Neuronal stem cell (in vitro differentiated cells): ENCODE data around the gene MYL3.

Experiments used
- DNase-seq: peaks from one replicate; pipeline ENCODE4 v3.0.0-alpha.2; 2013; ENCODE audit warnings: low spot score
- H2AFZ ChIP-seq: one replicate; pipeline ENCODE4 v1.6.1; 2013; ENCODE audit warnings: mild to moderate bottlenecking, low read length, inconsistent platforms
- H2AK5ac ChIP-seq: 2 replicates; pipeline ENCODE4 v1.6.1; 2013; ENCODE audit warnings: low read depth, mild to moderate bottlenecking, inconsistent platforms, low read length, moderate library complexity, mixed read lengths
- H2BK120ac ChIP-seq: 2 replicates; pipeline ENCODE4 v1.6.1; 2013; ENCODE audit warnings: low read depth, mild to moderate bottlenecking, inconsistent platforms, low read length, moderate library complexity, mixed read lengths
- H2BK12ac ChIP-seq: one replicate; pipeline ENCODE4 v1.6.1; 2013; ENCODE audit warnings: low read length, inconsistent platforms
- H2BK15ac ChIP-seq: 2 replicates; pipeline ENCODE4 v1.6.1; 2013; ENCODE audit warnings: mild to moderate bottlenecking, low read length, inconsistent platforms, mixed read lengths
- H2BK5ac ChIP-seq: one replicate; pipeline ENCODE4 v1.6.1; 2013; ENCODE audit warnings: inconsistent platforms, mild to moderate bottlenecking, low read length, moderate library complexity
- H3K14ac ChIP-seq: one replicate; pipeline ENCODE4 v1.6.1; 2013; ENCODE audit warnings: low read length, inconsistent platforms
- H3K18ac ChIP-seq: 2 replicates; pipeline ENCODE4 v1.6.1; 2013; ENCODE audit warnings: low read length, inconsistent platforms
- H3K23ac ChIP-seq: 2 replicates; pipeline ENCODE4 v1.6.1; 2013; ENCODE audit warnings: low read depth, mild to moderate bottlenecking, mixed read lengths, low read length, inconsistent platforms; ENCODE audit not compliant: poor library complexity
- H3K27ac ChIP-seq: replicated peaks from 3 replicates; pipeline ENCODE4 v1.5.1; 2013; ENCODE audit warnings: low read length, inconsistent platforms
- H3K27me3 ChIP-seq, 3 experiments: 2 replicates each; pipeline ENCODE4 v1.6.1; 2013; ENCODE audit warnings: low read length in 3 of 3, mild to moderate bottlenecking in 2 of 3, inconsistent platforms in 1 of 3, low read depth in 1 of 3, mixed read lengths in 1 of 3, moderate library complexity in 1 of 3; ENCODE audit not compliant: control insufficient read depth in 3 of 3, insufficient read depth in 3 of 3
- H3K36me3 ChIP-seq, 2 donors: replicated peaks in 1 of 2; 2 replicates each; pipeline ENCODE4 v1.6.1; 2013; ENCODE audit warnings: low read length in 2 of 2; ENCODE audit not compliant: control insufficient read depth in 2 of 2, insufficient read depth in 2 of 2
- H3K4ac ChIP-seq: 2 replicates; pipeline ENCODE4 v1.6.1; 2013; ENCODE audit warnings: inconsistent platforms, mild to moderate bottlenecking, low read length, moderate library complexity
- H3K4me1 ChIP-seq, 2 donors: 1 replicate in 1 of 2; 2 replicates in 1 of 2; pipeline ENCODE4 v1.6.1; 2013; ENCODE audit warnings: low read length in 2 of 2, low read depth in 1 of 2; ENCODE audit not compliant: control insufficient read depth in 2 of 2, insufficient read depth in 1 of 2
- H3K4me2 ChIP-seq: one replicate; pipeline ENCODE4 v1.6.1; 2013; ENCODE audit warnings: mild to moderate bottlenecking, low read length, inconsistent platforms; ENCODE audit not compliant: insufficient read depth, poor library complexity, severe bottlenecking
- H3K4me3 ChIP-seq, 2 donors: 2 replicates each; pipeline ENCODE4 v1.5.1; 2013; ENCODE audit warnings: low read length in 2 of 2, mild to moderate bottlenecking in 2 of 2, inconsistent platforms in 1 of 2, moderate library complexity in 1 of 2
- H3K79me1 ChIP-seq: one replicate; pipeline ENCODE4 v1.6.1; 2013; ENCODE audit warnings: low read depth, mild to moderate bottlenecking, inconsistent platforms, low read length, moderate library complexity
- H3K9ac ChIP-seq: one replicate; pipeline ENCODE4 v1.6.1; 2013; ENCODE audit warnings: mild to moderate bottlenecking, low read depth, low read length, inconsistent platforms; ENCODE audit not compliant: poor library complexity
- H3K9me3 ChIP-seq, 2 donors: replicated peaks in 1 of 2; 2 replicates each; pipeline versions ENCODE3 to v1.6.1; 2013; ENCODE audit warnings: low read length in 2 of 2, mild to moderate bottlenecking in 2 of 2, inconsistent platforms in 1 of 2, low read depth in 1 of 2, mixed read lengths in 1 of 2, moderate library complexity in 1 of 2; ENCODE audit not compliant: control insufficient read depth in 2 of 2, insufficient read depth in 1 of 2
- H4K8ac ChIP-seq: one replicate; pipeline ENCODE4 v1.6.1; 2013; ENCODE audit warnings: low read depth, mild to moderate bottlenecking, inconsistent platforms, low read length, moderate library complexity
- H4K91ac ChIP-seq: one replicate; pipeline ENCODE4 v1.6.1; 2013; ENCODE audit warnings: low read length, low read depth, mild to moderate bottlenecking, inconsistent platforms; ENCODE audit not compliant: poor library complexity
- WGBS, 2 donors: extraction: QIAGEN DNeasy Blood & Tissue Kit; methylation state at CpG; one replicate each; pipeline ENCODE4 v1.1.7; 2013; ENCODE audit warnings: missing lambda C conversion rate in 2 of 2, mixed read lengths in 1 of 2; ENCODE audit not compliant: insufficient read length in 2 of 2, insufficient replicate concordance in 1 of 2; ENCODE audit errors: extremely low coverage in 2 of 2; 5-methylcytosine and 5-hydroxymethylcytosine counted together

The MYL3 gene

GRCh38 chr3:46869440-46869839 lies 6.2 kb upstream of the MYL3 start:
- Histone ChIP-seq H3K4me1 (peaks cover 1 to 4% of the 10 kb centered on the region in 2 donors), H3K4me3 (peak overlapping the region in 1 of 2 donors; percentile 65), H2BK120ac (no peak overlapping the region), H4K8ac (no peak overlapping the region), H4K91ac (no peak overlapping the region), H3K4ac (no peak overlapping the region), H3K9me3 (no peaks in the 10 kb centered on the region), H3K9ac (peak overlapping the region; percentile 32), H3K36me3 (no peaks in the 10 kb centered on the region), H3K79me1 (no peaks in the 10 kb centered on the region), H3K14ac (no peak overlapping the region), H3K27ac (no peak overlapping the region), H3K23ac (no peak overlapping the region), H2BK15ac (no peak overlapping the region), H2BK5ac (no peak overlapping the region), H3K27me3 (peaks cover 0 to 51% (median 2%) of the 10 kb centered on the region in 3 experiments), H2AFZ (no peak overlapping the region), H2BK12ac (peak overlapping the region; percentile 82), H3K18ac (peak overlapping the region; percentile 6), H3K4me2 (no peak overlapping the region), H2AK5ac (peak overlapping the region; percentile 12)
- DNase-seq = no peak
- WGBS, 2 donors = no CpG with 5 or more reads among the region's 10 CpGs

GRCh38 chr3:46868948-46869347 lies 5.7 kb upstream of the MYL3 start:
- WGBS, 2 donors = no CpG with 5 or more reads among the region's 7 CpGs
- no peak for DNase-seq
- H3K23ac ChIP-seq = no peak overlapping the region

GRCh38 chr3:46868287-46868686 lies 5.0 kb upstream of the MYL3 start:
- no peak overlapping the region for H3K14ac ChIP-seq
- no peak overlapping the region for H3K23ac ChIP-seq
- H3K4me3 ChIP-seq = peak overlapping the region in 1 of 2 donors; percentile 21
- peak overlapping the region; percentile 14 for H2BK15ac ChIP-seq
- no peak overlapping the region for H3K27ac ChIP-seq
- H2BK120ac ChIP-seq = no peak overlapping the region
- peak overlapping the region; percentile 16 for H3K18ac ChIP-seq
- H3K79me1 ChIP-seq = no peaks in the 10 kb centered on the region
- peaks cover 0 to 42% (median 2%) of the 10 kb centered on the region in 3 experiments for H3K27me3 ChIP-seq
- DNase-seq = no peak
- no peaks in the 10 kb centered on the region for H3K9me3 ChIP-seq
- no peak overlapping the region for H3K4ac ChIP-seq
- H4K91ac ChIP-seq = no peak overlapping the region
- peaks cover 3 to 7% of the 10 kb centered on the region in 2 donors for H3K4me1 ChIP-seq
- H4K8ac ChIP-seq = no peak overlapping the region
- no peak overlapping the region for H2BK12ac ChIP-seq
- H2BK5ac ChIP-seq = no peak overlapping the region
- no peaks in the 10 kb centered on the region for H3K36me3 ChIP-seq
- no peak overlapping the region for H3K9ac ChIP-seq
- no CpG with 5 or more reads among the region's 8 CpGs for WGBS, 2 donors
- H2AK5ac ChIP-seq = peak overlapping the region; percentile 8
- H2AFZ ChIP-seq = no peak overlapping the region
- no peak overlapping the region for H3K4me2 ChIP-seq

More at GRCh38 chr3:46868948-46869347, 5.7 kb upstream of the MYL3 start:
- Histone ChIP-seq H3K4me3 (no peak overlapping the region), H2AK5ac (peak overlapping the region; percentile 8), H4K91ac (no peak overlapping the region), H3K4me2 (no peak overlapping the region), H3K79me1 (no peaks in the 10 kb centered on the region), H3K4me1 (peaks cover 1 to 3% of the 10 kb centered on the region in 2 donors), H2BK5ac (no peak overlapping the region), H2BK12ac (no peak overlapping the region), H2AFZ (no peak overlapping the region), H3K18ac (peak overlapping the region; percentile 3), H3K27me3 (peaks cover 0 to 48% (median 2%) of the 10 kb centered on the region in 3 experiments), H3K36me3 (no peaks in the 10 kb centered on the region), H4K8ac (no peak overlapping the region), H2BK120ac (no peak overlapping the region), H3K9ac (no peak overlapping the region), H3K14ac (no peak overlapping the region), H2BK15ac (peak overlapping the region; percentile 14), H3K27ac (no peak overlapping the region), H3K9me3 (no peaks in the 10 kb centered on the region), H3K4ac (no peak overlapping the region)

- peak overlapping the region; percentile 8 for H4K91ac ChIP-seq
- no peak overlapping the region for H3K23ac ChIP-seq
- peak overlapping the region; percentile 65 for H2AK5ac ChIP-seq
- H2BK15ac ChIP-seq = peak overlapping the region; percentile 69
- no peak overlapping the region for H3K4ac ChIP-seq
- H3K14ac ChIP-seq = peak overlapping the region; percentile 33
- H3K36me3 ChIP-seq = no peaks in the 10 kb centered on the region
- peak overlapping the region; percentile 49 for H2BK120ac ChIP-seq
- no peak overlapping the region for H4K8ac ChIP-seq
- H3K27me3 ChIP-seq = peaks cover 0 to 35% (median 2%) of the 10 kb centered on the region in 3 experiments
- peak overlapping the region; percentile 77 for H3K18ac ChIP-seq
- peaks cover 3 to 10% of the 10 kb centered on the region in 2 donors for H3K4me1 ChIP-seq
- H3K9ac ChIP-seq = no peak overlapping the region
- H2BK12ac ChIP-seq = no peak overlapping the region
- no peaks in the 10 kb centered on the region for H3K9me3 ChIP-seq
- H3K27ac ChIP-seq = no peak overlapping the region
- WGBS, 2 donors = no CpG with 5 or more reads among the region's 15 CpGs
- H2AFZ ChIP-seq = no peak overlapping the region
- no peak for DNase-seq
- no peaks in the 10 kb centered on the region for H3K79me1 ChIP-seq
- H3K4me2 ChIP-seq = no peak overlapping the region
- peak overlapping the region; percentile 14 for H2BK5ac ChIP-seq
- H3K4me3 ChIP-seq = no peak overlapping the region
Measured at GRCh38 chr3:46867550-46867898, 4.3 kb upstream of the MYL3 start.
